H1 (cell line): ENCODE data around the gene MAP4. TPM values are rescaled to one million over a fixed set of nuclear protein-coding genes. Genes with fewer than 3 reads are reported as not detected.

Experiments used
- CTCF ChIA-PET: fragments of 300-600 bp; sonication (Branson Sonifier 250); formaldehyde crosslinking; loops from one replicate; lab custom pipeline; 2021; ENCODE audit not compliant: partially characterized antibody; lab: Charles Lee
- POLR2A ChIA-PET: fragments of 300-600 bp; sonication (Branson Sonifier 250); formaldehyde crosslinking; loops from one replicate; lab custom pipeline; 2021; ENCODE audit warnings: inconsistent platforms; ENCODE audit not compliant: partially characterized antibody; lab: Charles Lee
- DNase-seq, 2 experiments: peaks; one replicate each; pipeline versions ENCODE4 v3.0.0 to v3.0.0-alpha.2; 2010 to 2022; ENCODE audit warnings: low spot score in 2 of 2, low read depth in 1 of 2, mixed read lengths in 1 of 2
- FAIRE-seq: peaks from 2 replicates; lab custom pipeline; 2011; peaks lifted over from hg19 to GRCh38; lab: Jason Lieb, UNC
- H2AFZ ChIP-seq: 2 replicates; pipeline ENCODE4 v1.8.1; 2012; ENCODE audit warnings: low read length, inconsistent platforms
- H2AK5ac ChIP-seq: 2 replicates; pipeline ENCODE4 v1.6.1; 2013; ENCODE audit warnings: low read depth, low read length
- H2BK120ac ChIP-seq: replicated peaks from 2 replicates; pipeline ENCODE3; 2013; ENCODE audit warnings: low read depth, low read length, inconsistent platforms
- H2BK12ac ChIP-seq: 2 replicates; pipeline ENCODE4 v1.6.1; 2013; ENCODE audit warnings: low read depth, low read length
- H2BK15ac ChIP-seq: 2 replicates; pipeline ENCODE4 v1.6.1; 2013; ENCODE audit warnings: low read length
- H2BK20ac ChIP-seq: 2 replicates; pipeline ENCODE4 v1.6.1; 2013; ENCODE audit warnings: low read length
- H2BK5ac ChIP-seq: 2 replicates; pipeline ENCODE4 v1.6.1; 2013; ENCODE audit warnings: low read depth, low read length
- H3K14ac ChIP-seq: 2 replicates; pipeline ENCODE4 v1.6.1; 2013; ENCODE audit warnings: inconsistent platforms; ENCODE audit not compliant: insufficient read length
- H3K18ac ChIP-seq: 2 replicates; pipeline ENCODE4 v1.6.1; 2013; ENCODE audit warnings: low read length; ENCODE audit errors: extremely low read depth
- H3K23ac ChIP-seq: 2 replicates; pipeline ENCODE4 v1.6.1; 2013; ENCODE audit warnings: inconsistent platforms; ENCODE audit not compliant: insufficient read length
- H3K23me2 ChIP-seq: 2 replicates; pipeline ENCODE4 v1.6.1; 2013; ENCODE audit warnings: low read depth, low read length
- H3K27ac ChIP-seq: 2 replicates; pipeline ENCODE4 v1.6.1; 2011; ENCODE audit warnings: low read depth, low read length, inconsistent platforms
- H3K27me3 ChIP-seq, 4 experiments: replicated peaks in 1 of 4; 1 replicate in 1 of 4; 2 replicates in 3 of 4; pipeline versions ENCODE4 v1.6.1 to v1.8.1; 2011 to 2013; ENCODE audit warnings: low read length in 3 of 4, mild to moderate bottlenecking in 3 of 4, inconsistent platforms in 2 of 4, mixed read lengths in 2 of 4, moderate library complexity in 1 of 4; ENCODE audit not compliant: control insufficient read depth in 3 of 4, insufficient read depth in 3 of 4; ENCODE audit errors: extremely low read depth in 1 of 4
- H3K36me3 ChIP-seq, 4 experiments: 2 replicates each; pipeline versions ENCODE4 v1.6.1 to v1.8.1; 2011 to 2013; ENCODE audit warnings: mild to moderate bottlenecking in 4 of 4, low read length in 3 of 4, moderate library complexity in 2 of 4, control low read depth in 1 of 4, inconsistent platforms in 1 of 4; ENCODE audit not compliant: insufficient read depth in 4 of 4, control insufficient read depth in 2 of 4
- H3K4ac ChIP-seq: replicated peaks from 2 replicates; pipeline ENCODE3; 2013; ENCODE audit warnings: low read length, low read depth, mixed read lengths, inconsistent platforms; ENCODE audit not compliant: insufficient read length
- H3K4me1 ChIP-seq, 4 experiments: replicated peaks in 1 of 4; 1 replicate in 1 of 4; 2 replicates in 3 of 4; pipeline versions ENCODE4 v1.6.1 to v1.8.1; 2011 to 2013; ENCODE audit warnings: low read length in 3 of 4, inconsistent platforms in 2 of 4, mixed read lengths in 1 of 4; ENCODE audit not compliant: insufficient read depth in 4 of 4, control insufficient read depth in 3 of 4
- H3K4me2 ChIP-seq, 2 experiments: 2 replicates each; pipeline versions ENCODE4 v1.6.1 to v1.8.1; 2011 to 2013; ENCODE audit warnings: low read depth in 2 of 2, low read length in 2 of 2, control low read depth in 1 of 2, inconsistent platforms in 1 of 2, mild to moderate bottlenecking in 1 of 2; ENCODE audit not compliant: insufficient read depth in 1 of 2
- H3K4me3 ChIP-seq, 4 experiments: fragments of 200-600, 300-600 bp in 1 of 4; sonication (generic), shearing (Covaris generic), sonication (Bioruptor Twin) in 1 of 4; 2 replicates each; pipeline versions ENCODE4 v1.5.1 to v1.8.1; 2011 to 2016; ENCODE audit warnings: low read length in 4 of 4, low read depth in 3 of 4, control low read depth in 2 of 4, inconsistent platforms in 2 of 4, mild to moderate bottlenecking in 2 of 4, mixed read lengths in 1 of 4, moderate library complexity in 1 of 4; ENCODE audit not compliant: insufficient read depth in 2 of 4; ENCODE audit errors: extremely low read depth in 1 of 4
- H3K56ac ChIP-seq: replicated peaks from 2 replicates; pipeline ENCODE3; 2013; ENCODE audit warnings: low read depth, mild to moderate bottlenecking, mixed read lengths, low read length, inconsistent platforms; ENCODE audit not compliant: insufficient read length
- H3K79me1 ChIP-seq: 2 replicates; pipeline ENCODE4 v1.6.1; 2013; ENCODE audit warnings: low read depth, low read length, control low read depth
- H3K79me2 ChIP-seq, 2 experiments: 2 replicates each; pipeline versions ENCODE4 v1.6.1 to v1.8.1; 2012 to 2013; ENCODE audit warnings: low read length in 2 of 2, mild to moderate bottlenecking in 2 of 2, inconsistent platforms in 1 of 2; ENCODE audit not compliant: insufficient read depth in 2 of 2, control insufficient read depth in 1 of 2
- H3K9ac ChIP-seq, 4 experiments: replicated peaks in 1 of 4; 1 replicate in 1 of 4; 2 replicates in 3 of 4; pipeline versions ENCODE4 v1.6.1 to v1.8.1; 2011 to 2013; ENCODE audit warnings: low read depth in 3 of 4, low read length in 3 of 4, control low read depth in 2 of 4, mild to moderate bottlenecking in 2 of 4, moderate library complexity in 2 of 4, inconsistent platforms in 1 of 4; ENCODE audit errors: extremely low read depth in 1 of 4
- H3K9me3 ChIP-seq, 2 experiments: 2 replicates each; pipeline versions ENCODE4 v1.6.1 to v1.8.1; 2012 to 2013; ENCODE audit warnings: mild to moderate bottlenecking in 2 of 2, moderate library complexity in 2 of 2, control low read depth in 1 of 2, inconsistent platforms in 1 of 2, low read depth in 1 of 2, low read length in 1 of 2, mixed read lengths in 1 of 2; ENCODE audit not compliant: insufficient read depth in 2 of 2
- H4K20me1 ChIP-seq, 2 experiments: replicated peaks in 1 of 2; 2 replicates each; pipeline versions ENCODE3 to v1.8.1; 2011 to 2013; ENCODE audit warnings: inconsistent platforms in 2 of 2, low read length in 2 of 2, mild to moderate bottlenecking in 1 of 2; ENCODE audit not compliant: insufficient read depth in 2 of 2, control insufficient read depth in 1 of 2
- H4K5ac ChIP-seq: 2 replicates; pipeline ENCODE4 v1.6.1; 2013; ENCODE audit warnings: low read length, low read depth, mixed read lengths, inconsistent platforms; ENCODE audit not compliant: insufficient read length
- H4K8ac ChIP-seq: 2 replicates; pipeline ENCODE4 v1.8.0; 2013; ENCODE audit warnings: mild to moderate bottlenecking, moderate library complexity, low read length, inconsistent platforms; ENCODE audit not compliant: insufficient read depth; ENCODE audit errors: extremely low read depth
- H4K91ac ChIP-seq: replicated peaks from 2 replicates; pipeline ENCODE3; 2013; ENCODE audit warnings: low read length, mixed read lengths, inconsistent platforms; ENCODE audit not compliant: insufficient read length
- CBX8 ChIP-seq: fragments of 300-800, 300-1000 bp; sonication (generic); IDR thresholded peaks from 2 replicates; pipeline ENCODE4 v1.7.1; 2016; ENCODE audit warnings: low read depth, low read length, borderline replicate concordance
- FOSL1 ChIP-seq: IDR thresholded peaks from 2 replicates; pipeline ENCODE4 v1.6.1; 2011; ENCODE audit warnings: mild to moderate bottlenecking, low read depth, low read length, moderate library complexity; ENCODE audit not compliant: insufficient read depth
- JUND ChIP-seq: IDR thresholded peaks from 2 replicates; pipeline ENCODE4 v1.6.1; 2011; ENCODE audit warnings: mild to moderate bottlenecking, improper control_type of control experiment, low read length
- KDM4A ChIP-seq: IDR thresholded peaks from one replicate; pipeline ENCODE4 v1.7.1; 2012; ENCODE audit warnings: low read depth, mild to moderate bottlenecking, moderate library complexity, low read length, inconsistent platforms; ENCODE audit not compliant: severe bottlenecking
- MAFK ChIP-seq: IDR thresholded peaks from 2 replicates; pipeline ENCODE4 v1.6.1; 2012; ENCODE audit warnings: low read depth, mild to moderate bottlenecking, improper control_type of control experiment, low read length
- NRF1 ChIP-seq: IDR thresholded peaks from 2 replicates; pipeline ENCODE4 v1.6.1; 2011; ENCODE audit warnings: mild to moderate bottlenecking, low read depth, low read length, improper control_type of control experiment
- PHF8 ChIP-seq: fragments of 200-600 bp; sonication (generic); conservative IDR thresholded peaks from 2 replicates; pipeline ENCODE4 v1.7.1; 2012; ENCODE audit warnings: low read depth, mild to moderate bottlenecking, inconsistent platforms, low read length, moderate library complexity
- POLR2AphosphoS5 ChIP-seq: IDR thresholded peaks from 2 replicates; pipeline ENCODE4 v1.6.1; 2011; ENCODE audit warnings: low read depth, low read length
- POU5F1 ChIP-seq: IDR thresholded peaks from 2 replicates; pipeline ENCODE4 v1.6.1; 2011; ENCODE audit warnings: low read depth, mild to moderate bottlenecking, low read length, moderate library complexity
- RAD21 ChIP-seq, 2 experiments: IDR thresholded peaks in 1 of 2; conservative IDR thresholded peaks in 1 of 2; 2 replicates each; pipeline ENCODE4 v1.6.1; 2011; ENCODE audit warnings: low read depth in 2 of 2, low read length in 2 of 2, improper control_type of control experiment in 1 of 2, inconsistent platforms in 1 of 2, mild to moderate bottlenecking in 1 of 2, moderate library complexity in 1 of 2
- SAP30 ChIP-seq: fragments of 300-600 bp; sonication (generic); IDR thresholded peaks from 2 replicates; pipeline ENCODE4 v1.7.1; 2012; ENCODE audit warnings: low read length, moderate library complexity, mild to moderate bottlenecking, inconsistent platforms; ENCODE audit not compliant: insufficient read depth, insufficient replicate concordance
- TAF1 ChIP-seq: IDR thresholded peaks from 2 replicates; pipeline ENCODE4 v1.6.1; 2011; ENCODE audit warnings: mild to moderate bottlenecking, low read depth, low read length
- TCF12 ChIP-seq: IDR thresholded peaks from 2 replicates; pipeline ENCODE4 v1.6.1; 2011; ENCODE audit warnings: low read depth, mild to moderate bottlenecking, low read length
- ZNF274 ChIP-seq: IDR thresholded peaks from 2 replicates; pipeline ENCODE4 v1.7.0; 2012; ENCODE audit warnings: low read length, borderline replicate concordance; ENCODE audit errors: extremely low read depth
- WGBS, 2 experiments: shearing (Covaris generic) in 1 of 2; methylation state at CpG; one replicate each; pipeline versions ENCODE4 v1.1.6 to v1.1.7; 2013 to 2015; ENCODE audit warnings: low lambda C conversion rate in 2 of 2, mixed read lengths in 2 of 2, inconsistent platforms in 1 of 2, low coverage in 1 of 2, missing lambda C conversion rate in 1 of 2; ENCODE audit not compliant: insufficient replicate concordance in 2 of 2, insufficient coverage in 1 of 2, insufficient read length in 1 of 2; ENCODE audit errors: extremely low coverage in 1 of 2, missing lambda C conversion rate in 1 of 2; 5-methylcytosine and 5-hydroxymethylcytosine counted together
- polyA plus RNA-seq, 7 experiments: library from polyadenylated mRNA; depleted of rRNA in 3 of 7; stranded (reverse) in 5 of 7; unstranded in 2 of 7; fragments of >200 nt in 5 of 7; fragments of 200-250 nt in 2 of 7; gene quantifications; 1 replicate in 5 of 7; 2 replicates in 1 of 7; 4 replicates in 1 of 7; pipeline versions ENCODE4 v1.2.1 to v1.2.3, GENCODE V29; 2011 to 2013; ENCODE audit warnings: missing spikeins in 2 of 7, mixed read lengths in 2 of 7
- total RNA-seq: library from RNA; stranded (reverse); fragmentation: NEBNext Ultra II Directional; extraction: Animal tissue kit (Norgen Biotek cat#: 25700); gene quantifications from 2 replicates; pipeline ENCODE4 v1.2.1, GENCODE V29; 2021

MAP4 gene
- total and polyA plus RNA-seq, 2 of the 8 experiments (the other 6 are each of a cell fraction or from before 2014, with no cell fraction given), result 67.0 to 179 TPM

GRCh38 chr3:47980795-47981194 lies 35.4 kb downstream of the MAP4 start:
- Histone ChIP-seq H4K91ac (no peak overlapping the region), H2BK12ac (no peak overlapping the region), H4K8ac (no peak overlapping the region), H4K20me1 (no peaks in the 10 kb centered on the region), H3K18ac (no peak overlapping the region), H2AFZ (no peak overlapping the region), H2AK5ac (no peak overlapping the region), H2BK120ac (no peak overlapping the region), H3K14ac (no peak overlapping the region), H2BK20ac (no peak overlapping the region), H4K5ac (no peak overlapping the region), H3K4me3 (no peak overlapping the region), H3K4me2 (no peak overlapping the region), H2BK5ac (no peak overlapping the region), H3K56ac (no peak overlapping the region), H3K79me2 (peaks cover 0 to 10% of the 10 kb centered on the region in 2 experiments; a peak in 1 of 4 replicates), H3K9me3 (no peaks in the 10 kb centered on the region), H3K23me2 (no peaks in the 10 kb centered on the region), H3K27ac (no peak overlapping the region), H3K36me3 (0 out of 8 replicates have a peak, but pooled peaks cover 0 to 2% (median 0%) of the 10 kb centered on the region in 4 experiments), H2BK15ac (no peak overlapping the region), H3K79me1 (no peaks in the 10 kb centered on the region), H3K23ac (no peak overlapping the region), H3K27me3 (no peaks in the 10 kb centered on the region), H3K4ac (no peak overlapping the region), H3K4me1 (no peaks in the 10 kb centered on the region), H3K9ac (no peak overlapping the region)
- FAIRE-seq, result no peak
- POLR2A ChIA-PET, result interaction anchor here (1.5 kb wide), 1 partner anchor 170 kb away, joined by 3 read pairs; no protein-coding TSS in a partner anchor
- 90% methylated on average over 2 of the region's 2 CpGs; no CpG with 5 or more reads in 1 of the 2 experiments for WGBS, 2 experiments
- no peak for DNase-seq
- CTCF ChIA-PET, result interaction anchor here (0.6 to 2.9 kb wide), 6 partner anchors 9 to 365 kb away, joined by 3 to 13 read pairs (median 6); no protein-coding TSS in a partner anchor
- TF ChIP-seq TAF1 (no peak), POU5F1 (no peak), JUND (no peak), NRF1 (no peak), MAFK (no peak), CBX8 (no peak), SAP30 (no peak), KDM4A (no peak), PHF8 (no peak), POLR2AphosphoS5 (no peak), TCF12 (no peak), RAD21 (IDR thresholded peaks at IDR 0.05 in 1 of 2, conservative IDR thresholded peaks at IDR 0.05 in 1 of 2; ENCODE audit: low read depth in 2 of 2, low read length in 2 of 2) (no peak), ZNF274 (no peak), FOSL1 (no peak)
